SK-N-MC (cell line): Measurements from ENCODE around the gene SLC16A3.

Experiments used
- DNase-seq: peaks from one replicate; pipeline ENCODE4 v3.0.0-alpha.2; 2011; ENCODE audit warnings: low read depth, low spot score
- H3K27ac ChIP-seq: fragments of 200-600 bp; sonication (generic); 2 replicates; pipeline ENCODE4 v1.5.1; 2016; ENCODE audit warnings: mixed run types
- H3K36me3 ChIP-seq: fragments of 200-600 bp; sonication (generic); 2 replicates; pipeline ENCODE4 v1.6.1; 2017; ENCODE audit warnings: antibody characterized with exemption, low read length, mixed read lengths; ENCODE audit not compliant: insufficient read depth
- H3K4me3 ChIP-seq: fragments of 200-600 bp; sonication (generic); 2 replicates; pipeline ENCODE4 v1.5.1; 2016
- H3K9ac ChIP-seq: fragments of 200-600 bp; sonication (generic); 2 replicates; pipeline ENCODE4 v1.8.0; 2017; ENCODE audit warnings: mixed run types, mixed read lengths; ENCODE audit not compliant: insufficient read length
- H3K9me3 ChIP-seq: fragments of 200-600 bp; sonication (generic); 2 replicates; pipeline ENCODE4 v1.6.1; 2017; ENCODE audit warnings: low read depth, mild to moderate bottlenecking, antibody characterized with exemption, low read length, moderate library complexity, mixed read lengths
- EZH2 ChIP-seq: fragments of 200-600 bp; sonication (generic); IDR thresholded peaks from one replicate; pipeline ENCODE4 v1.6.1; 2017; ENCODE audit warnings: antibody characterized with exemption
- FOXP2 ChIP-seq: optimal IDR thresholded peaks from 2 replicates; pipeline ENCODE3; 2011; ENCODE audit warnings: mild to moderate bottlenecking, moderate library complexity; ENCODE audit not compliant: insufficient read depth; ENCODE audit errors: extremely low read length, control extremely low read depth
- POLR2AphosphoS5 ChIP-seq: IDR thresholded peaks from 2 replicates; pipeline ENCODE4 v1.6.1; 2012; ENCODE audit warnings: mild to moderate bottlenecking, low read depth, low read length, borderline replicate concordance

SLC16A3 gene

GRCh38 chr17:82262344-82262743 is 33.5 kb downstream of the SLC16A3 start:
- H3K4me3 ChIP-seq, result no peak overlapping the region

GRCh38 chr17:82263641-82264040 is 34.8 kb downstream of the SLC16A3 start:
- no peak overlapping the region for H3K4me3 ChIP-seq
- H3K9me3 ChIP-seq, result no peaks in the 10 kb centered on the region
- no peak for DNase-seq
- H3K9ac ChIP-seq, result no peak overlapping the region
- no peak overlapping the region for H3K27ac ChIP-seq
- no peak for TF ChIP-seq POLR2AphosphoS5
- TF ChIP-seq EZH2, result no peak
- TF ChIP-seq FOXP2, result no peak
- H3K36me3 ChIP-seq, result peaks cover 95% of the 10 kb centered on the region

More at GRCh38 chr17:82262344-82262743, 33.5 kb downstream of the SLC16A3 start:
- Histone ChIP-seq H3K27ac (no peak overlapping the region), H3K9me3 (no peaks in the 10 kb centered on the region), H3K9ac (no peak overlapping the region), H3K36me3 (peaks cover 93% of the 10 kb centered on the region)
- DNase-seq, result no peak
- TF ChIP-seq EZH2 (no peak), FOXP2 (no peak), POLR2AphosphoS5 (no peak)

GRCh38 chr17:82266142-82266541 is 37.3 kb downstream of the SLC16A3 start:
- Histone ChIP-seq H3K9me3 (no peaks in the 10 kb centered on the region), H3K9ac (no peak overlapping the region), H3K36me3 (peaks cover 95% of the 10 kb centered on the region), H3K4me3 (no peak overlapping the region), H3K27ac (no peak overlapping the region)
- no peak for DNase-seq
- TF ChIP-seq EZH2 (no peak), FOXP2 (no peak), POLR2AphosphoS5 (no peak)

- Histone ChIP-seq H3K4me3 (no peak overlapping the region), H3K27ac (no peak overlapping the region)
- no peak for DNase-seq
Observed at GRCh38 chr17:82267575-82268379, 38.9 kb downstream of the SLC16A3 start.

GRCh38 chr17:82269138-82269881 is 40.5 kb downstream of the SLC16A3 start:
- H3K4me3 ChIP-seq, result no peak overlapping the region
- H3K9me3 ChIP-seq, result no peaks in the 10 kb centered on the region
- peaks cover 74% of the 10 kb centered on the region for H3K36me3 ChIP-seq
- TF ChIP-seq FOXP2, result no peak
- no peak for TF ChIP-seq EZH2
- TF ChIP-seq POLR2AphosphoS5, result no peak
- H3K27ac ChIP-seq, result no peak overlapping the region
- no peak for DNase-seq
- H3K9ac ChIP-seq, result no peak overlapping the region

More at GRCh38 chr17:82267575-82268379, 38.9 kb downstream of the SLC16A3 start:
- Histone ChIP-seq H3K9ac (no peak overlapping the region), H3K9me3 (no peaks in the 10 kb centered on the region), H3K36me3 (peaks cover 90% of the 10 kb centered on the region)
- no peak for TF ChIP-seq POLR2AphosphoS5
- no peak for TF ChIP-seq EZH2
- TF ChIP-seq FOXP2, result no peak

GRCh38 chr17:82269882-82270500 is 41.1 kb downstream of the SLC16A3 start:
- H3K9ac ChIP-seq, result no peak overlapping the region
- no peak overlapping the region for H3K4me3 ChIP-seq

GRCh38 chr17:82270651-82271050 is 41.8 kb downstream of the SLC16A3 start:
- no peaks in the 10 kb centered on the region for H3K9me3 ChIP-seq
- TF ChIP-seq EZH2 (no peak), FOXP2 (no peak), POLR2AphosphoS5 (no peak)
- no peak overlapping the region for H3K4me3 ChIP-seq
- peak overlapping the region; percentile 5 for H3K9ac ChIP-seq
- H3K36me3 ChIP-seq, result peaks cover 62% of the 10 kb centered on the region
- no peak overlapping the region for H3K27ac ChIP-seq
- no peak for DNase-seq

More at GRCh38 chr17:82269882-82270500, 41.1 kb downstream of the SLC16A3 start:
- TF ChIP-seq POLR2AphosphoS5, result no peak
- TF ChIP-seq EZH2, result no peak
- no peak for TF ChIP-seq FOXP2
- no peaks in the 10 kb centered on the region for H3K9me3 ChIP-seq
- peaks cover 68% of the 10 kb centered on the region for H3K36me3 ChIP-seq
- no peak overlapping the region for H3K27ac ChIP-seq
- DNase-seq, result no peak

- Histone ChIP-seq H3K4me3 (no peak overlapping the region), H3K36me3 (peaks cover 54% of the 10 kb centered on the region), H3K9ac (no peak overlapping the region), H3K27ac (no peak overlapping the region), H3K9me3 (no peaks in the 10 kb centered on the region)
- no peak for DNase-seq
- TF ChIP-seq POLR2AphosphoS5 (no peak), FOXP2 (no peak), EZH2 (no peak)
Observed at GRCh38 chr17:82271401-82271800, 42.6 kb downstream of the SLC16A3 start.
